Posterior vena cava (tissue), 2 donors: ENCODE results near the gene NATD1. TPM values are rescaled to one million over a fixed set of nuclear protein-coding genes. Genes with fewer than 3 reads are reported as not detected.

Experiments used
- DNase-seq: peaks from one replicate; pipeline ENCODE4 v3.0.0-alpha.2; 2020; ENCODE audit warnings: low spot score
- intact Hi-C, 2 donors: fragments of 100-400 bp; cut with DNase I; formaldehyde crosslinking; loops; one replicate each; pipeline versions ENCODE4 v1.14.1 to v1.14.2; 2022 to 2023
- total RNA-seq, 2 donors: library from RNA; stranded (reverse); fragmentation: NEBNext Ultra II Directional; extraction: Animal tissue kit (Norgen Biotek cat#: 25700); gene quantifications; one replicate each; pipeline ENCODE4 v1.2.1, GENCODE V29; 2021
- donor health status: DM: yes; HTN: yes; CAD: no.
- donor health status: DM: yes; HTN: yes; CAD: no.

NATD1 gene
- total RNA-seq, 2 donors from 2014 or later = 7.8 to 8.8 TPM

DNA sequence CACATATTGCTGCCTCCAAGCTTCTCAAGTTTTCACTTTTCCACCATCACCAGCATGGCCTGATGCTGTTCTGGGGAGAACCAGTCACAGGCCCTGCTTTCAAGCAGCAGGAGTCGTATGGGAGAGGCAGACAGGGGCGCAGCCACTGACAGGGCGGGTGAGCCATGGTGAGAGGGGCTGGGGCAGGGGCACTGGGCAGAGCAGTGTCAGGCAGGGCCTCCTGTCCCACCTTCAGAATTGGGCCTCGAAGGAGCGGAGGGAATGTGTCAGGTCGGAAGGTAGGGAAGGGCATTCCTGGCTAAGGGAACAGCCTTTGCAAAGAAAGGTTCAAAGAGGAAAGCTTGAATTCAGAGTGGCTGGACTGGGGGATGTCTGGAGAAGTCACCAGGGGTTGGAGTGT is 26.4 kb upstream of the NATD1 start:
- intact Hi-C loops = loop anchor here in 1 of 2 donors (10.0 kb wide), 1 partner anchor 155 kb away; the partner anchor contains the start of gene DHRS7B

DNA sequence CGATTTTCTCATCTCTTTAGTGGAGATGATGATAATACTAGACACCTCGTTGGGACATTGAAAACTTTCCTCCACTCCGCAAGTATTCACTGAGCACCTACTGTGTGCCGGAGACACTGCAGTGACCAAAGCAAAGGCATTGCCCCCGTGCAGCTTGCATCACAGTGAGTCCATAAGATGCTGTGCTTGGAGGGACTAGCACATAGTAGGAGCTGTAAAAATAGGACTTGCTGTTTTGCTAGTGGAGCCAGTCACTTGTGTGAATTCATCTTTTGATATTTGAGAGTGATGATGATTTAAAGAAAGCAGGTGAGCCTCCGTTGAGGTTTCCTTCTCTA is 26.0 kb upstream of the NATD1 start:
- DNase-seq = no peak
- intact Hi-C loops = loop anchor here in 1 of 2 donors (10.0 kb wide), 1 partner anchor 154 kb away; the partner anchor contains the start of gene DHRS7B

More for the DNA sequence above, 26.4 kb upstream of the NATD1 start:
- DNase-seq = no peak

DNA sequence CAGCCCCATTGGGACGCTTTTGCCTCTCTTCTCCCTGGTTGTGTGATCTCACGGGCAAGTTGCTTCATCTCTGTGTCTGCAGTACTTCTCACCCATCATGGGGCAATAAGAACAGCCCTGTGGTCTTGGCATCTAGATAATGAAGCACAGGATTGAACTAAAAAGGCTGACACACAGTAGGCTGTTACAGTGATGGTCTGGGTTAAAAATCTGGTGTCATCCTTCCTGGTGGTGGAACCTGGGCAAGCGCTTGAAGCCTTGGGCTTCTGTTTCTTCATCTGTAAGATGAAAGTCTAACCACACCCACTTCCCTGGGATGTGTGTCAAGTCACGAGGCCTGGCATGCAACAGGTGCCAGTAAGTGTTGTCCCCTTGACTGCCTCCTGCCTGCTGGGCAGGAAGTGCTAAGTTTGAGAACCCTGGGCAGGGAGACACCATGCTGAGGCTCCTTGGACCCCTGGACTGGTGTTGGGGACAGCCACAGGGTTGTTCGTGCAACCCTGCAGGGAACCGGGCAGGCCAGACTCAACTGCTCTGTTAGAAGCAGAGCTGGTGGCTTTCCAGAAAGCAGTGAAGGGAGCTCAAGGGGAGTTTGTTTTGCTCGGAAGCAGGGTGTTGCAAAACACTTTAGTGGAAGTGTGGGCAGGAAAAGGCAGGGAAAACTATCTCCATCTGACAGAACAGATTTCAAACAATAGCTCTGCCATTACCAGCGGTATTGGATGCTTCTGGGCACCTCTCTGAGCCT is 25.4 kb upstream of the NATD1 start:
- intact Hi-C loops = loop anchor here in 1 of 2 donors (10.0 kb wide), 1 partner anchor 154 kb away; the partner anchor contains the start of gene DHRS7B

DNA sequence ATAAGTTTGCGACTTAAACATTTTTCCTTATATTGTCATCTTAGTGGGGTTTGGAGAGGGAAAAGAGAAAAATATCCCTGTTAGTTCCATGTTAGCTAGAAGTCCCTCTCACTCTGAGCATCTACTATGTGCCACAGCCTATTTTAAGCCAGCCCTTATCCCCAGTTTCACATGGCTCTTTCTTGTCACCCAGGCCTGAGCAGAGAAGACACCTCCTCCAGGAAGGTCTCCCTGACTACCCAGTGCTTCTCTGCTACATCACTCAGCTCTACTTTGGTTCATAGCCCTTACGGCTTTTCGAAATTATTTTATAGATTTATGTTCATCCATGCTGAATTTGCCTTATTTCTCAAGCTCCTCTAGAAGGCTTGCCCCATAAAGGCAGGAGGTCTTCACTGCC is 24.1 kb upstream of the NATD1 start:
- intact Hi-C loops = loop anchor here in 1 of 2 donors (10.0 kb wide), 1 partner anchor 153 kb away; the partner anchor contains the start of gene DHRS7B
- no peak for DNase-seq

More for the DNA sequence above, 25.4 kb upstream of the NATD1 start:
- DNase-seq = no peak

DNA sequence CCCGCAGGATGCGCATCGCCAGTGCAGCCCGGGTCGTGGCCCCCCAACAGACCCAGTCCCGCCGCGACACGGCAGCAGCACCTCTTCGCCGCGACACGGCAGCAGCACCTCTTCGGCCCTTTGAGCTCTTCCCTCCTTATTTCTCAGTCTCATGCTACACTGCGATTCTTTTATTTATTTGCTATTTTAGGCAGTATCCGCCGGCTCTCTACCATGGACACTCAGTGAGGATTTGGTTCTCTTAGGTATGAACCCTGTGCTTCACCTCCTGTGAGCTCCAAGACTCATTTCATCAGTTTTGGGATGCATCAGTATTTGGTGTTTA is 23.0 kb upstream of the NATD1 start:
- intact Hi-C loops = loop anchor here in 1 of 2 donors (10.0 kb wide), 1 partner anchor 151 kb away; the partner anchor contains the start of gene DHRS7B
- no peak for DNase-seq

DNA sequence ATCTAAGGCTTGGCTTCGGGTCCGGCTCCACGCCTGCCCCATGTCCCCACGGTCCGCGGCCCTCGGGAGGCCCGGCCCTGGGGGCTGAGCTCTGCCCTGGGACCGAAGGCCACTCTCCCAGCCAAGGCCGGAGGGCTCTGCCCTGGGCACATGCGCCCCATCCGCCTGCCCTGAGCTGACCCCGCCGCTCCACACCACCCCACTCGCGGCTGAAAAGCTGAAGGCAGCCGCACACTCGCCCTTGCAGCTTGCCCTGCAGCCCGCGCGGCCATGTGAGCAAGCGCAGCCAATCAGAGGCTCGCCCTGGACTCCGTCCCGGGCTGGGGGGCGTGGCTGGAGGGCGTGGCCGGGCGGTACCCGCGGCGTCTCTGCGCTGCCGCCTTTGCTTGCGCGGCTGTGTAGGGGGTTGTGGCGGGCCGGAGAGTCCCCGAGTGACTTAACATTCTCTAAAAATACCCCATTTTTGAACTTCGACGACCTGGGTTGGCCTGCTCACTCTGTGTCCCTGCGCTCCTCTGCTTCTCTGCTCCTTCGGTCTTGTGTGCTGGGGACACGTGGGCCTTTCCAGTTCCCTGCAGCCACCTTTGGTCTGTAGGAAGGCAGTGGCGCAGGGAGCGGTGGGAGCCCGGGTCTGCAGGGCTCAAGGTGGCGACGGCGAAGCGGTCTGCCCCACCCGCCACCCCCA is 22.5 kb upstream of the NATD1 start:
- intact Hi-C loops = loop anchor here in 1 of 2 donors (10.0 kb wide), 1 partner anchor 151 kb away; the partner anchor contains the start of gene DHRS7B

DNA sequence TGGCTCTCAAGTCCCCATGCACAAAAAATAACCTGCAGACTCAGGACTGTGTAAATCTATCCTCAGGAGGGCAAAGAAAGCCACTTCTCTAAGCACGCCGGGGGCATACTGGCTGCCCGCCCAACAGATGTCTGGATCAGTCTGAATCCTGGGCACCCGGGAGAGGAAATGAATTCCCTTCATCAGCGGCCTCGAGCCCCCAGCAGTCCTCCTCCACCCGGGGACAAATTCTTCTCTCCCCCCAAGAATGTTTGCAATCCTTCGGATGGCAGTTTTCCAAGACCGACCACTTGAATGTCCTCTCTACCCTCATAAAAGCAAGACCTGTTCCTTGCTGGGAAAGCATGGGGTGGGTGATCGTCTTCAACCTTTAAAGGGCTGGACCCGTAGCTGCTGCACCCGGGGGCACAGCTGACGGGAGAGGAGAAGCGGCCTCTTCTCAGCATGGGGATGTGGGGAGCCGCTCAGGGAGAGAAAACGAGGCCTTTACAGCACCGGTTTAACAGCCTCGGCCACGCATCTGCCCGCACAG is 21.9 kb upstream of the NATD1 start:
- intact Hi-C loops = loop anchor here in 1 of 2 donors (10.0 kb wide), 1 partner anchor 150 kb away; the partner anchor contains the start of gene DHRS7B
- no peak for DNase-seq

More for the DNA sequence above, 22.5 kb upstream of the NATD1 start:
- DNase-seq = peak; percentile 98

DNA sequence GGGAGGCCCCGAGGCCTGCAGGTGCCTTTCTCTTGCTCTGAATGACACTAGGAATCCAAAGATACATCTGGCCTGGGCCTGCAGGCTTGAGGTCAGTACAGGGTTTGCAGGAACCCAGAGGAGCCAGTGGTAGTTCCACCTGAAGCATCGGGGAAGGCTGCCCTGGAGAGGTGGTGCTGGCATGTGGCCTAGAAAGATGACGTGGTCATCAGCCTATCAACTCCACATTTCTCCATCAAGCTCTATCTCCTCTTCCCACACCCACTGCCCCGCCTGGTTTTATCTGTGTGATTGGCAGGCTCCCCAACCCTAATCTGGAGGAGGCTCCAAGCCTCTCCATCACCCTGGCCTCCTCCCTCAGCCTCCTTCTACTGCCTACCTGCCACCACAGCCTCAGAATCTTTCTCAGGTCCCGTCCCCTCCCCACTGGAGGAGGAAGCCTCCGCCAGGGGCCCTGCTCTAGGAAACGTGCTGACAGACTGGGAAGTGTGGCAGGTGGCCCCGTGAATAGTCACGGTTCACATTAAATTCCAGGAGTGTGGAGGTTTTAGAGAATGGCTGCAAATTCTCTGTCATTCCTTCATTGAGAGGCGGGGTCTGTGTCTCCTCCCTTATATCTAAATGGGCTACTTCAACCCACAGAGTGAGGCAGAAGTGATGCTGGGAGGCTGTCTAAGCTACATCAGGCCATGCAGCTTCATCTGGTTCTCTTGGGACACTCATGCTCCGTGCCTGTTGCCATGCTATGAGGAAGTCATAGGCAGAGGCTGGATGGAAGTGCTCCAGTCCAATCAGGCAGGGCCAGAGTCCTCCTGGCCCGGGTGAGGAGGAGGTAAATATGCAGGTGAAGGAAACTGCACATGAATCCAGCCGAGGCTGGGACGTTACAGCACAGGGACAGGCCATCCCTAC is 19.9 kb upstream of the NATD1 start:
- intact Hi-C loops = loop anchor here in 1 of 2 donors (10.0 kb wide), 1 partner anchor 148 kb away; the partner anchor contains the start of gene DHRS7B
- no peak for DNase-seq

DNA sequence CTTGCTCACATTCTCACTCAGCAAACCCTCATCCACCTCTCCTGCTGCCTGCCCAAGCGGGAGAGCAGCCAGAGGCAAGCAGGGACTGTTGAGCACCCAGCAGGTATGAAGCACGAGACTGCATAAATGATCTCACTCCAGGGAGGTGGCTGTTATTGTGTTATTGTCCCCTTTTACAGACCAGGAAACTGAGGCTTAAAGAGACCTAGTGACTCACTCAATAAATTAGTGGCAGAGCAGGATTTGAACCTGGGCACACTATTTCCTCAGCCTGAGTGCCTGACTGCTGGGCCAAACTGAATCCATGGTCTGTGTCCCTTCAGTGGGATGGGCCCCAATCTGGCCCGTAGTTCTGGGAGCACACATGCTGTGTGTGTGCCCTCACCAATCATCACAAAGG is 19.0 kb upstream of the NATD1 start:
- intact Hi-C loops = loop anchor here in 1 of 2 donors (10.0 kb wide), 1 partner anchor 147 kb away; the partner anchor contains the start of gene DHRS7B

DNA sequence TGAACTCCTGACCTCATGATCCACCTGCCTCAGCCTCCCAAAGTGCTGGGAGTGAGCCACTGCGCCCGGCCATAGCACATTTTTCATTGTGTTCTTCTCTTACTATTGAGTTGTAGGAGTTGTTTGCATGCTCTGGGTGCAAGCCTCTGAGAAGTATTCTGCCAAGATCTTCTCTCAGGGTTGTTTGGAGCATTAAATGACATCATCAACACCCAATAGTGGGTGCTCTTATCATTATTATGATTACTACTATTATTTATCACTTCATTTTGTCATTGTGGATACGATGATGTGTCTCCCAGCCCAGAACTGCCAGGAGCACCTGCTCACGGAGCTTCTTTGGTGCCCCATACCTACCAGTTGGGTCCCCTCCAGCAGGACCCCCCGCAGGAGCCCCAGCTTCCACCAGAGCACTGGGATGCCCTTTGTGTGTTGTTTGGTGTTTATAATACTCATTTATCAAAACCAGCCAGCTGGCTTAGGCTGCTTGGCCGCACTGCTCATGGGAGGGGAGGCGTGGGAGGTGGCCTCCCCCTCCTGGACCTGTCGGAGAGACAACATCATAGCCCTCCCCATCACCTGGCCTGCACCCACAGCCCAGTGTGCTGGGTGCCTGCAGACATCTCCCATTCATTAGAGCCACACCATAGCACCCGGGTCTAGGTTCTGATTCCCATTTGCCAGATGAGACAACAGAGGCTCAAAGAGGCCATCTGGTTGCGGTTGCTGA is 18.4 kb upstream of the NATD1 start:
- no peak for DNase-seq
- intact Hi-C loops = loop anchor here in 1 of 2 donors (10.0 kb wide), 1 partner anchor 147 kb away; the partner anchor contains the start of gene DHRS7B

More for the DNA sequence above, 19.0 kb upstream of the NATD1 start:
- no peak for DNase-seq

DNA sequence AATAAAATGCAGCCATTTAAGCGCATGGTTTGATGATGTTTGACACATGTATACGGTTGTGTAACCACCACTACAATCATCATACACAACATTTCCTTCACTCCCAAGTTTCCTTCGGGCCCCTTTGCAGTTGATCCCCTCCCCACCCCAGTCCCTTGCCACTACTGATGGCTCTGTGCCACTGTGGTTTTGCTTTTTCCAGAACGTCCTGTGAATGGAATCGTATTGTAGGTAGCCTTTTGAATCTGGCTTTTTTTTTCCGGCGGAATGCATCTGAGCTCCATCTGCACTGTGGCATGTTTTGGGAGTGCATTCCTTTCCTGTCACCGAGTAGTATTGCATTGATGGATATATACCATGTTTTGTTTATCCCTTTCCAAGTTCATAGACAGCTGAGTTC is 16.2 kb upstream of the NATD1 start:
- intact Hi-C loops = loop anchor here in 1 of 2 donors (5.0 kb wide), 1 partner anchor 1062 kb away; no protein-coding TSS in a partner anchor

DNA sequence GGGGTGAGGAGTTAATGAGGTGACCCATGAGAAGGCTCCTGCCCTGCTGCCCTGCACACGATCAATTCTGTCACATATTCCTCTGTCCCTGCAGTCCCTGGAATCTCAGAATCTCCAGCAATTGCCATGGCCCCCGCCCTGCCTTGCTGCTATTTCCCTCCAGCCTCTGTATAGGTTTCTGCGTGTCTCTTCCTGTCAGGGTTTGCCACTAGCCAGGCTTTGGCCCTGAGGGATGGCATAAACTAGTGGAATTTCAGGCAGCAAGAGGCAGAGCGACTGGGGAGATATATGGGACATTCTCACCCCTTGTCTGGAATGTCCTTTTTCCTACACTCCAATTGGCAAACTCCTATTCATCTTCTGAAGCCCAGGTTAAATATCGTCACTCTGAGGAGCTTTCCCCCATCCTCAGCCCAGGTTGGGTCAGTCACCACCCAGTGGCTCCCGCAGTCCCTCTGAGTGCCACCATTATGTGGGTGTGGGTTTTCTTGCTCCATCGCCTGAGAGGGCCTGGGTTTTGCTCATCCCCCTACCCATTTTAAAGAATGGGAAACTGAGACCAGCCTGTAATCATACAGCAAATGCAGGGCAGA is 15.5 kb upstream of the NATD1 start:
- intact Hi-C loops = loop anchor here in 1 of 2 donors (5.0 kb wide), 1 partner anchor 1061 kb away; no protein-coding TSS in a partner anchor
- DNase-seq = no peak

More for the DNA sequence above, 16.2 kb upstream of the NATD1 start:
- no peak for DNase-seq

DNA sequence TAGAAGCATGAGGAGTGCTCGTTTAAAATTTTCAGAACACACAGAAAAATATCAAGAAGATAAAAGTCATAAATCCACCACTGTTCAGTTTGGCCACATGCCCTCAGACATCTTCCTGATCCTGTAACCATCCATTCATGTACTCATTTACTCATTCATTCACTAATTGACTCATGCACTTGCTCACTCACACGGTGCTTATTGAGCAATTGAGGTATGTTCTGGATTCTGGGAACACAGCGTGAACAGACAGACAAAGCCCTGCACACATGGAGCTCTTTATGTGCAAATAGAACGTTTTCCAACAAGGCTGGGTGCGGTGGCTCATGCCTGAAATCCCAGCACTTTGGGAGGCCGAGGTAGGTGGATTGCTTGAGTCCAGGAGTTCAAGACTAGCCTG is 10.2 kb upstream of the NATD1 start:
- intact Hi-C loops = loop anchor here in 1 of 2 donors (5.0 kb wide), 1 partner anchor 249 kb away; no protein-coding TSS in a partner anchor
- no peak for DNase-seq

DNA sequence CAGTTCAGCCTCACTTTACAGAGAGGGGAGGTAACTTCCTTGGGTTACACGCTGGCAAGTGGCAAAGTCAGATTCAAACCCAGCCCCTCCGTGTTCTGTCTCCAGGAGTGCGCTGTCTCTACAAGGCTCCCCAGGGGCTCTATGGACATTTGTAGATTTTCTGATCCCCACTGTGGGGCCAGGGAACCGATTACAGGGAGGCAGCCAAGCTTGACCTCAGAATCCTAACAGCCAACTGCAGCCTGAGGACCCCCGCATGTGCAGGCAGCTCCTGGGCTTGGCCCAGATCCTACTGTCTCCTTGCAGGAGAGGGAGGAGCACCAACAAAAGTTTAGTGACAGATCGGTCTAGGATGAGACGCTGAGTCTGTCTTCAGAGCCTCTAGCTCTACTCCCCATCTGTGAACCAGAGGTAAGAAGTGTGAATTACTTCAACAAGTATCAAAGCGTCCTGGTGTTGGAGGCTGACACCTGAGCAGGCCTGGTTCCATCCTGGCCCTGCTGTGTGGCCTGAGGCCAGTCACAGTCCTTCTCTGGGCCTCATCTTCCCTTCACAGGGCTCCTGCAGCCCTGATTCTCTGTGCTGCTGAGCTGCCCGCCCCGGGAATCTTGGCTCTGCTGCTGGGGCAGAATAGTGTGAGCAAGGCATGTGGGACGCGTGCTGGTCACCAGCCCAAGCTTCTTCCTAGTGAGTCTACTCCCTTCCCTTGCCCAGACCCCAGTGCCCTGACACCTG is 9.2 kb upstream of the NATD1 start:
- intact Hi-C loops = loop anchor here in 1 of 2 donors (5.0 kb wide), 1 partner anchor 250 kb away; no protein-coding TSS in a partner anchor
- DNase-seq = no peak

DNA sequence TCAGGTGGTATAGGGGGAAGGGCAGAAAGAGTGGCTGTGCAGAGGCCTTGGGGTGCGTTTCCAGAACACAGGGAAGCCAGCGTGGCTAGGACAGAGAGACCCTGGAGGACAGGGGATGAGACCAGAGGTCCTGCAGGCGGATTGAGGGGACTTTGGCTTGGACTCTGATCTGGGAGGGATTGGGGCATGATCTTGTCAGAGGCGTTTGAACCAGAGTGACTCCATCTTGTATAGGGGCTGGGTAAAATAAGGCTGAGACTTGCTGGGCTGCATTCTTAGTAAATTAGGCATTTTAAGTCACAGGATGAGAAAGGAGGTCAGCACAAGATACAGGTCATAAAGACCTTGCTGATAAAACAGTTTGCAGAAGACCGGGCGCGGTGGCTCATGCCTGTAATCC is 5.4 kb upstream of the NATD1 start:
- DNase-seq = no peak
- intact Hi-C loops = loop anchor here in 1 of 2 donors (10.0 kb wide), 1 partner anchor 114 kb away; no protein-coding TSS in a partner anchor

DNA sequence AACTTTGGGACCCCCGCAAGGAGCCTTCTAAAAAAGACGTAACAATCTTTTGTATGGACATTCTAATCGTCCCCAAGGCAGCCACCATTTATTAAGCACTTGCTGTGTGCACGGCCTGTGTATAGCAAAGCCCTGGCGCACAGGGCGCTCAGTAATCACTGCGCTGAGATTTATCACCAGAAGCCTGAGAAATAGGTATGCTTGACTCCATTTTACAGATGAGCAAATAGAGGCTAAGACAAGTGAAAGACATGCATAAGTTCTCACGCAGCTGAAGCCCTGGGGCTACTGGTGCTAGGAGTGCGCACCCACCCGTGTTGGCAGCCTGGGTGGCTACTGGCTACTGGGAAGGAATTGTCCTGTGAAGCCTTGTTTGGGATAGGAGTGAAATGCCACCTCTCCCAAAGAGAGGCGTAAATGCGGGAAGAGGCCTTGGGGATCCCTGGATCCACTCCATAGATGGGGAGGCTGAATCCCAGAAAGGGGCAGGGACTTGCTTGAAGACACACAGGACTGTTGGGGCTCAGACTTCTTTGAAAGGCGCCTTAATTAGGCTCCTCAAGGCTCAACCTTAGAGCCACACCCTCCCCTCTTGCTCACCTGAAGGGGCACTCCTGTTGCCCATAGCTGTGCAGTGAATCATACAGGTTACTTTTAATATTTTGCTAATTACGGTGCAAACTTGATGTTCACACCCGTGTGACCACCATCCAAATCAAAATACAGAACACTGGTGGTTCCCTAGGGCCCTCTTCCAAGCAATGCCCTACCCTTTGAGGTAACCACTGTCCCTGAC is 634 bp upstream of the NATD1 start:
- intact Hi-C loops = loop anchor here in 1 of 2 donors (10.0 kb wide), 1 partner anchor 109 kb away; no protein-coding TSS in a partner anchor
- DNase-seq = no peak
